ENCODE results near the gene FBLIM1.

FBLIM1 gene

GRCh38 chr1:15785683-15786082, 27.1 kb downstream of the FBLIM1 start:
- TF ChIP-seq, protein P1, sequence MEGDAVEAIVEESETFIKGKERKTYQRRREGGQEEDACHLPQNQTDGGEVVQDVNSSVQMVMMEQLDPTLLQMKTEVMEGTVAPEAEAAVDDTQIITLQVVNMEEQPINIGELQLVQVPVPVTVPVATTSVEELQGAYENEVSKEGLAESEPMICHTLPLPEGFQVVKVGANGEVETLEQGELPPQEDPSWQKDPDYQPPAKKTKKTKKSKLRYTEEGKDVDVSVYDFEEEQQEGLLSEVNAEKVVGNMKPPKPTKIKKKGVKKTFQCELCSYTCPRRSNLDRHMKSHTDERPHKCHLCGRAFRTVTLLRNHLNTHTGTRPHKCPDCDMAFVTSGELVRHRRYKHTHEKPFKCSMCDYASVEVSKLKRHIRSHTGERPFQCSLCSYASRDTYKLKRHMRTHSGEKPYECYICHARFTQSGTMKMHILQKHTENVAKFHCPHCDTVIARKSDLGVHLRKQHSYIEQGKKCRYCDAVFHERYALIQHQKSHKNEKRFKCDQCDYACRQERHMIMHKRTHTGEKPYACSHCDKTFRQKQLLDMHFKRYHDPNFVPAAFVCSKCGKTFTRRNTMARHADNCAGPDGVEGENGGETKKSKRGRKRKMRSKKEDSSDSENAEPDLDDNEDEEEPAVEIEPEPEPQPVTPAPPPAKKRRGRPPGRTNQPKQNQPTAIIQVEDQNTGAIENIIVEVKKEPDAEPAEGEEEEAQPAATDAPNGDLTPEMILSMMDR (IDR thresholded peaks at IDR 0.05; ENCODE audit: low read depth, low read length, missing control alignments): no peak
- H3K4me3 ChIP-seq (ENCODE audit: low read depth, low read length): no peak overlapping the region
- DNase-seq (ENCODE audit: low read depth): no peak

- TF ChIP-seq, protein P1 (IDR thresholded peaks at IDR 0.05; ENCODE audit: low read depth, low read length, missing control alignments): no peak
- no peak overlapping the region for H3K4me3 ChIP-seq (ENCODE audit: low read depth, low read length)
- DNase-seq (ENCODE audit: low read depth): no peak
These were observed 28.0 kb downstream of the FBLIM1 start for GRCh38 chr1:15786581-15786980.

GRCh38 chr1:15788624-15789301, 30.2 kb downstream of the FBLIM1 start:
- no peak for DNase-seq (ENCODE audit: low read depth)
- TF ChIP-seq, protein P1 (IDR thresholded peaks at IDR 0.05; ENCODE audit: low read depth, low read length, missing control alignments): no peak
- no peak overlapping the region for H3K4me3 ChIP-seq (ENCODE audit: low read depth, low read length)

DNA sequence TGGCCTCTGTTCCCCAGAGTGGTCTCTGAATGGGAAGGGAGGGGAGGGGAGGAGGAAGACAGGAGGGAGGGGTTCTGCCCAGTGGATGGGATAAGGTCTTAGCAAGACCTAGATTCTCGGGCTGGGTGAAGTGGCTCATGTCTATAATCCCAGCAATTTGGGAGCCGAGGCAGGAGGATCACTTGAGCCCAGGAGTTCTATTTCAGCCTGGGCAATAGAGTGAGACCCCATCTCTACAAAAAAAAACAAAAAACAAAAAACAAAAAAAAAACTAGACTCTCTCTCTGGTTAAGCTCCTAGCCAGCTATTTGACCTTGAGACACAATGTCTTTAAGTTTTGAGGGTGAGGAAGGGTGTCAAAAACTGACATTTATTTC, 37.5 kb downstream of the FBLIM1 start:
- TF ChIP-seq, protein P1 (IDR thresholded peaks at IDR 0.05; ENCODE audit: low read depth, low read length, missing control alignments): no peak
- no peak overlapping the region for H3K4me3 ChIP-seq (ENCODE audit: low read depth, low read length)
- no peak for DNase-seq (ENCODE audit: low read depth)

GRCh38 chr1:15797614-15798390, 39.2 kb downstream of the FBLIM1 start:
- TF ChIP-seq, protein P1 (IDR thresholded peaks at IDR 0.05; ENCODE audit: low read depth, low read length, missing control alignments): no peak
- H3K4me3 ChIP-seq (ENCODE audit: low read depth, low read length): no peak overlapping the region
- DNase-seq (ENCODE audit: low read depth): no peak

DNA sequence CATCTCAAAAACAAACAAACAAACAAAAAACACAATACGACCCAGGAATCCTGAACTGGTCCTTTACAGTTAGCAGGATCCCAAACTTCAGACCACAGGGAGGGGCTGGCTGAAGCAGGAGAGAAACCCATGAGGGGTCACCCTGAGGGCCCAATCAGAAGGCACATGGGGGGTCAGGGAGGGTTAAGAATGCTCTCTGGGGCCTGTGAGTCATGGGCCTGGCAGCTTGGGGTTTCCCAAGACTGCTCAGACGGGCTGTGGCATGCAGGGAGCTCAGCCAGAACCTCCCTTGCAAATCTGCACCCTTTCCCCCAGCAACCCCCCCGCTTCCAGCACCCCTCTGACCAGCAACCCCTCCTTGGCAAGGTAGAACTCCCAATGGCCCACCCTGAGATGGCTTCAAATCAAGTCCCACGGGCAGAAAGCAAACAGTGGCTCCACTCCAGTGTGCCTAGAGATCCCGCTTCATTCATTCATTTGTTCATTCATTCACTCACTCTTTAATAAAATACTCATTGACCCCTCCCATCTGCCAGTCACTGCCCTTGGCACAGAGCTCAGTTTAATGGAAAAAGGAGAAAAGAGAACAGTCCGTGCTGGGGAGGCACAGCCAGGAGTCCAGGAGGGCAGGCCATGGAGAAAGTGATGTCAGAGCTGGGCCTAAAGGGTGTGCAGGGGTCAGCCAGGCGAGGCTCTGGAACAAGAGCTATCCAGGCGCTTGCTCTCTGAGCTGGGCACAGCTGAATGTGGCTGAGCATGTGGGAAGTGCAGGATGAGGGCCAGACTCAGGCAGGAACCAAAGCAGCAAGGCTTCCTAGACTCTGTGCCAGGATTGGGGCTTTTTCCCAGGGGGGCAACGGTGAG, 40.6 kb downstream of the FBLIM1 start:
- TF ChIP-seq, protein P1 (IDR thresholded peaks at IDR 0.05; ENCODE audit: low read depth, low read length, missing control alignments): no peak
- H3K4me3 ChIP-seq (ENCODE audit: low read depth, low read length): no peak overlapping the region

More for the DNA sequence above, 40.6 kb downstream of the FBLIM1 start:
- DNase-seq (ENCODE audit: low read depth): no peak
